NCI-H446 (cell line): ENCODE results near the gene AMBP.

Experiments
- DNase-seq, 2 experiments: peaks; one replicate each; lab custom pipeline; 2025; lab: John Stamatoyannopoulos, UW

Gene AMBP

GRCh38 chr9:114031037-114031630 is 47.0 kb downstream of the AMBP start:
- no peak for DNase-seq

GRCh38 chr9:114030364-114030763 is 47.7 kb downstream of the AMBP start:
- DNase-seq = no peak

- DNase-seq = no peak
These were observed 48.6 kb downstream of the AMBP start for GRCh38 chr9:114029311-114030170.

GRCh38 chr9:114028646-114029045 is 49.5 kb downstream of the AMBP start:
- DNase-seq = no peak

- no peak for DNase-seq
These were observed 50.1 kb downstream of the AMBP start for GRCh38 chr9:114027863-114028465.

- DNase-seq = no peak
These were observed 50.8 kb downstream of the AMBP start for GRCh38 chr9:114027159-114027862.

GRCh38 chr9:114026335-114026734 is 51.8 kb downstream of the AMBP start:
- DNase-seq = no peak

GRCh38 chr9:114025760-114026159 is 52.3 kb downstream of the AMBP start:
- DNase-seq = no peak

- DNase-seq = no peak
These were observed 52.8 kb downstream of the AMBP start for GRCh38 chr9:114025196-114025753.

- DNase-seq = no peak
These were observed 54.1 kb downstream of the AMBP start for GRCh38 chr9:114023961-114024360.

GRCh38 chr9:114021578-114021977 is 56.5 kb downstream of the AMBP start:
- DNase-seq = no peak

GRCh38 chr9:114017741-114018715 is 60.1 kb downstream of the AMBP start:
- DNase-seq = no peak

GRCh38 chr9:114016629-114017423 is 61.3 kb downstream of the AMBP start:
- no peak for DNase-seq

- no peak for DNase-seq
These were observed 62.0 kb downstream of the AMBP start for GRCh38 chr9:114016101-114016500.

- no peak for DNase-seq
These were observed 62.5 kb downstream of the AMBP start for GRCh38 chr9:114015607-114016006.

GRCh38 chr9:114014044-114014443 is 64.1 kb downstream of the AMBP start:
- DNase-seq = no peak

GRCh38 chr9:114012126-114012525 is 66.0 kb downstream of the AMBP start:
- DNase-seq = no peak

- DNase-seq = no peak
These were observed 66.8 kb downstream of the AMBP start for GRCh38 chr9:114011313-114011712.
